H1 (cell line): ENCODE results near the gene GRID1. TPM values are rescaled to one million over a fixed set of nuclear protein-coding genes. Genes with fewer than 3 reads are reported as not detected.

Source experiments
- GABPA ChIP-seq: IDR thresholded peaks from 2 replicates; pipeline ENCODE4 v1.6.1; 2011; ENCODE audit warnings: mild to moderate bottlenecking, low read length, moderate library complexity, borderline replicate concordance; ENCODE audit not compliant: insufficient read depth
- polyA plus RNA-seq, 7 experiments: library from polyadenylated mRNA; depleted of rRNA in 3 of 7; stranded (reverse) in 5 of 7; unstranded in 2 of 7; fragments of >200 nt in 5 of 7; fragments of 200-250 nt in 2 of 7; gene quantifications; 1 replicate in 5 of 7; 2 replicates in 1 of 7; 4 replicates in 1 of 7; pipeline versions ENCODE4 v1.2.1 to v1.2.3, GENCODE V29; 2011 to 2013; ENCODE audit warnings: missing spikeins in 2 of 7, mixed read lengths in 2 of 7
- total RNA-seq: library from RNA; stranded (reverse); fragmentation: NEBNext Ultra II Directional; extraction: Animal tissue kit (Norgen Biotek cat#: 25700); gene quantifications from 2 replicates; pipeline ENCODE4 v1.2.1, GENCODE V29; 2021

GRID1 gene
- total and polyA plus RNA-seq, 2 of the 8 experiments (the other 6 are each of a cell fraction or from before 2014, with no cell fraction given) = 0.22 to 0.30 TPM

DNA sequence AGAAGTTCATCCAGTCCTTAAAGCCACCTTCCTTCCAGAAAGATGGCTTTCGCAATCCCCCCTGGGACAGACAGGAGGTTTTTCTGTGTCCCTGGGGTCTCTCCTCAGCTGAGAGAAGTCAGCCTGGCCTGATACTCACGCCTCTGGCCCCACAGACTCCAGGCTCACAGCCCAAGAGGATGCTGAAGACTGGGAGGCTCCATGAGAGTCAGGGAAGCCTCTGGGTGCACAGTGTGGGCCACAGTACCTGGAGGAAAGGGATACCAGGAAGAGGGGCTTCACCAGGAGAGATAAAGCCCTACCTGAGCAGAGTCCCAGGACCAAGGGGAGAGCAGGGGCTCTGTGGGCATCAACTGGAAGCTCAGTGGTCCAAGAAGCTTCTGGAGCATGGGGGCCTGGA lies 324.4 kb downstream of the GRID1 start (continued):
- no peak for TF ChIP-seq GABPA
- TF ChIP-seq, all 59 proteins: peak for 0
